TTC549 (cell line): ENCODE data around the gene TARDBP.
"Not testable (repeated sequence)": the region's sequence is repeated elsewhere in the genome, so short reads cannot be mapped to it uniquely, and the experiment has no call there.

Experiments
- FAIRE-seq: peaks from 2 replicates; lab custom pipeline; 2012; peaks lifted over from hg19 to GRCh38; lab: Jason Lieb, UNC

TARDBP gene

GRCh38 chr1:11059968-11060830 is 47.7 kb downstream of the TARDBP start, which contains the start of gene SRM:
SRM (minus strand) TSS chr1:11060018; CDS start chr1:11059943, 75 bp downstream.
- no peak for FAIRE-seq

- no peak for FAIRE-seq
Observed at GRCh38 chr1:11061652-11062365, 49.4 kb downstream of the TARDBP start.

- no peak for FAIRE-seq
Observed at GRCh38 chr1:11062965-11063401, 50.5 kb downstream of the TARDBP start.

- FAIRE-seq = not testable (repeated sequence)
Observed at GRCh38 chr1:11063937-11064537, 51.6 kb downstream of the TARDBP start.

GRCh38 chr1:11064942-11065341 is 52.5 kb downstream of the TARDBP start:
- no peak for FAIRE-seq

GRCh38 chr1:11065796-11066195 is 53.3 kb downstream of the TARDBP start:
- no peak for FAIRE-seq

GRCh38 chr1:11067716-11068599 is 55.5 kb downstream of the TARDBP start:
- FAIRE-seq = no peak

- FAIRE-seq = no peak
Observed at GRCh38 chr1:11068600-11069473, 56.4 kb downstream of the TARDBP start.

GRCh38 chr1:11070876-11071275 is 58.4 kb downstream of the TARDBP start:
- no peak for FAIRE-seq

GRCh38 chr1:11071463-11072215 is 59.2 kb downstream of the TARDBP start:
- no peak for FAIRE-seq

GRCh38 chr1:11072216-11072917 is 59.9 kb downstream of the TARDBP start:
- no peak for FAIRE-seq

GRCh38 chr1:11073398-11073797 is 60.9 kb downstream of the TARDBP start:
- FAIRE-seq = not testable (repeated sequence)
